SK-N-SH treated with all-trans-retinoic acid at 6 μM for 48 hours (cell line): ENCODE data around the gene MEIKIN.

Experiments used
- ATAC-seq: fragments of 200-7000 bp; cut with Tn5 transposase; 3 replicates; pipeline ENCODE4 v1.9.1; 2020; ENCODE audit warnings: mild to moderate bottlenecking, moderate library complexity
- BACH2 ChIP-seq: fragments of 250-450 bp; sonication (Bioruptor Pico); IDR thresholded peaks from 2 replicates; pipeline ENCODE4 v1.9.0; 2021; ENCODE audit warnings: mild to moderate bottlenecking, borderline replicate concordance
- CREB5 ChIP-seq: fragments of 250-450 bp; sonication (Bioruptor Pico); IDR thresholded peaks from 2 replicates; pipeline ENCODE4 v1.5.1; 2020; ENCODE audit warnings: low read depth, mild to moderate bottlenecking, moderate library complexity
- CSDC2 ChIP-seq: fragments of 250-450 bp; sonication (Bioruptor Pico); IDR thresholded peaks from 2 replicates; pipeline ENCODE4 v1.5.0; 2020; ENCODE audit warnings: mild to moderate bottlenecking, moderate library complexity
- CSRNP3 ChIP-seq: fragments of 250-450 bp; sonication (Bioruptor Pico); IDR thresholded peaks from 2 replicates; pipeline ENCODE4 v1.5.1; 2021; ENCODE audit warnings: mild to moderate bottlenecking, moderate library complexity
- ESRRG ChIP-seq: fragments of 250-450 bp; sonication (Bioruptor Pico); IDR thresholded peaks from 2 replicates; pipeline ENCODE4 v1.6.1; 2021; ENCODE audit warnings: mild to moderate bottlenecking
- ISL1 ChIP-seq: fragments of 250-450 bp; sonication (Bioruptor Pico); IDR thresholded peaks from 2 replicates; pipeline ENCODE4 v2.1.2; 2022; ENCODE audit warnings: mild to moderate bottlenecking, moderate library complexity
- PATZ1 ChIP-seq: fragments of 250-450 bp; sonication (Bioruptor Pico); IDR thresholded peaks from 2 replicates; pipeline ENCODE4 v1.8.0; 2020; ENCODE audit warnings: mild to moderate bottlenecking, moderate library complexity, borderline replicate concordance
- POU6F1 ChIP-seq: fragments of 250-450 bp; sonication (Bioruptor Pico); IDR thresholded peaks from 2 replicates; pipeline ENCODE4 v1.8.0; 2021; ENCODE audit warnings: low read depth, mild to moderate bottlenecking, moderate library complexity, borderline replicate concordance
- PPARA ChIP-seq: fragments of 250-450 bp; sonication (Bioruptor Pico); IDR thresholded peaks from 2 replicates; pipeline ENCODE4 v1.5.0; 2020; ENCODE audit warnings: mild to moderate bottlenecking, borderline replicate concordance
- RARB ChIP-seq: fragments of 250-450 bp; sonication (Bioruptor Pico); IDR thresholded peaks from 2 replicates; pipeline ENCODE4 v1.8.0; 2021; ENCODE audit warnings: mild to moderate bottlenecking, moderate library complexity
- SNAI2 ChIP-seq: fragments of 250-450 bp; sonication (Bioruptor Pico); IDR thresholded peaks from 2 replicates; pipeline ENCODE4 v1.5.0; 2020; ENCODE audit warnings: mild to moderate bottlenecking, moderate library complexity
- TCF4 ChIP-seq: fragments of 250-450 bp; sonication (Bioruptor Pico); IDR thresholded peaks from 2 replicates; pipeline ENCODE4 v1.8.0; 2021; ENCODE audit warnings: mild to moderate bottlenecking, moderate library complexity, borderline replicate concordance
- TOX ChIP-seq: fragments of 250-450 bp; sonication (Bioruptor Pico); IDR thresholded peaks from 2 replicates; pipeline ENCODE4 v1.8.0; 2021; ENCODE audit warnings: mild to moderate bottlenecking, moderate library complexity, borderline replicate concordance
- ZC3H10 ChIP-seq: fragments of 250-450 bp; sonication (Bioruptor Pico); IDR thresholded peaks from 2 replicates; pipeline ENCODE4 v1.5.1; 2021; ENCODE audit warnings: mild to moderate bottlenecking, moderate library complexity
- ZFP3 ChIP-seq: fragments of 250-450 bp; sonication (Bioruptor Pico); IDR thresholded peaks from 2 replicates; pipeline ENCODE4 v1.5.0; 2020; ENCODE audit warnings: mild to moderate bottlenecking, moderate library complexity
- ZFP30 ChIP-seq: fragments of 450-650 bp; formaldehyde crosslinking; IDR thresholded peaks from 2 replicates; pipeline ENCODE4 v1.5.0; 2022; ENCODE audit warnings: mild to moderate bottlenecking, moderate library complexity
- ZNF70 ChIP-seq: fragments of 450-650 bp; formaldehyde crosslinking; IDR thresholded peaks from 2 replicates; pipeline ENCODE4 v1.5.0; 2020; ENCODE audit warnings: mild to moderate bottlenecking, moderate library complexity
- ZNF8 ChIP-seq: fragments of 450-650 bp; formaldehyde crosslinking; IDR thresholded peaks from 2 replicates; pipeline ENCODE4 v1.5.0; 2020; ENCODE audit warnings: mild to moderate bottlenecking, moderate library complexity

MEIKIN gene

GRCh38 chr5:131993676-131994075 is 48.2 kb upstream of the MEIKIN start:
- no peak for ATAC-seq
- no peak for TF ChIP-seq CSRNP3 (CRISPR knock-in tag)
- TF ChIP-seq TOX: no peak
- no peak for TF ChIP-seq ZC3H10
- TF ChIP-seq RARB: no peak
- no peak for TF ChIP-seq CSDC2 (CRISPR knock-in tag)
- no peak for TF ChIP-seq ZNF70 (CRISPR knock-in tag)
- no peak for TF ChIP-seq BACH2
- TF ChIP-seq ESRRG (CRISPR knock-in tag): no peak
- no peak for TF ChIP-seq ZFP30 (CRISPR knock-in tag)
- TF ChIP-seq PPARA (CRISPR knock-in tag): no peak
- TF ChIP-seq SNAI2: no peak
- TF ChIP-seq ZNF8 (CRISPR knock-in tag): no peak

GRCh38 chr5:131992370-131992769 is 46.9 kb upstream of the MEIKIN start:
- ATAC-seq: no peak
- TF ChIP-seq TOX (no peak), PPARA (CRISPR knock-in tag) (no peak), CREB5 (CRISPR knock-in tag) (no peak), PATZ1 (no peak), RARB (no peak), CSDC2 (CRISPR knock-in tag) (no peak), ZFP3 (CRISPR knock-in tag) (no peak)

- no peak for ATAC-seq
- TF ChIP-seq TCF4 (CRISPR knock-in tag): no peak
- no peak for TF ChIP-seq ZFP30 (CRISPR knock-in tag)
- no peak for TF ChIP-seq ISL1
- no peak for TF ChIP-seq ZC3H10
- TF ChIP-seq RARB: no peak
Observed at GRCh38 chr5:131991593-131992324, 46.3 kb upstream of the MEIKIN start.

GRCh38 chr5:131990716-131991115 is 45.3 kb upstream of the MEIKIN start:
- TF ChIP-seq BACH2: no peak
- TF ChIP-seq ESRRG (CRISPR knock-in tag): no peak
- TF ChIP-seq ZFP30 (CRISPR knock-in tag): no peak
- TF ChIP-seq, all 23 proteins: peak for 0
- no peak for ATAC-seq

- TF ChIP-seq BACH2 (no peak), PATZ1 (no peak), ISL1 (no peak), ZFP3 (CRISPR knock-in tag) (no peak), CSRNP3 (CRISPR knock-in tag) (no peak), ESRRG (CRISPR knock-in tag) (no peak), POU6F1 (no peak), ZC3H10 (no peak), CSDC2 (CRISPR knock-in tag) (no peak), RARB (no peak), TOX (no peak)
- ATAC-seq: no peak
Observed at GRCh38 chr5:131988601-131989000, 43.1 kb upstream of the MEIKIN start.
